NCI-H2107 treated with DMSO at 0.1 percent for 48 hours (cell line): ENCODE data around the gene PLXDC1.

Experiments used
- DNase-seq: peaks from one replicate; lab custom pipeline; 2025; ENCODE audit not compliant: unreplicated experiment; lab: John Stamatoyannopoulos, UW

PLXDC1 gene

DNA sequence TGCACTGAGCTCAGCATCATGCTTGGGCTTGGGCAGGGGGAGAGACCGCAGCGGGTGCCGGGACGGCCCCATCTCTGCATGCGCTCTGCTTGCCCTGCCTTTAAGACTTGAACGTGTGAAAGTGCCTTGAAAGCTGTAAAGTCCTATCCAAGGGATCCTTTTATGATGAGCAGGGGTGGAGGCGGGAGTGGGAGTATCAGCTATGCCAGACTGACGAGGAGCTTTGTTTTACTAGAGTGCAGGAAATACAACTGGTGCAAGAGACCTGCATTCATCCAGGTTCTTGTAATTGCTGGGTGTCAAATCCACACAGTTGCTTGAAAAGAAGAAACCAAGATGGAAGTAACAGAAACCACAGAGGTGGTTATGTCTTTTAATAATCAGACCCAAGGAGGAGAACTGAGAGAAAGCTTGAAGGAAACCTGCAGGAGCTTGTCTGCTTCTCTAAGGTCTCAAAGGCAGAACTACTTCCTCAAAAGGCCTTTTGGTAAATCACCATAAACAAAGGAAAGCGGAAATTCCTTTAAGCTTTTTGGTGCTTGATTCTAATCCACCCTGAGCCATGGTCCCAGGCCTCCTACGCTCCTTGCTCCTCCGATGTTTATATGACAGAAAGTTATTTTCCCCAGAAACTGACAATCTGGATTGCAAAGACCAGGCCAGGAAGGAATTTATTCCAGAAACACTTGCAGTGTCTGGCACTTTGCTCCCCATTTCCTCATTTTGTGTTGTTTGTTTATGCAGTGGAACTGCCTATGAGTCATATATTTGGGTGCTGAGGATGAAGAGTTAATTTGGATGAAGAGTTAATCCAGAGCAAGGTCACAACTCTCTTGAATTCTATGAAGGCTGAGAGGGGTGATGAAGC lies 132.9 kb downstream of the PLXDC1 start:
- DNase-seq = no peak

DNA sequence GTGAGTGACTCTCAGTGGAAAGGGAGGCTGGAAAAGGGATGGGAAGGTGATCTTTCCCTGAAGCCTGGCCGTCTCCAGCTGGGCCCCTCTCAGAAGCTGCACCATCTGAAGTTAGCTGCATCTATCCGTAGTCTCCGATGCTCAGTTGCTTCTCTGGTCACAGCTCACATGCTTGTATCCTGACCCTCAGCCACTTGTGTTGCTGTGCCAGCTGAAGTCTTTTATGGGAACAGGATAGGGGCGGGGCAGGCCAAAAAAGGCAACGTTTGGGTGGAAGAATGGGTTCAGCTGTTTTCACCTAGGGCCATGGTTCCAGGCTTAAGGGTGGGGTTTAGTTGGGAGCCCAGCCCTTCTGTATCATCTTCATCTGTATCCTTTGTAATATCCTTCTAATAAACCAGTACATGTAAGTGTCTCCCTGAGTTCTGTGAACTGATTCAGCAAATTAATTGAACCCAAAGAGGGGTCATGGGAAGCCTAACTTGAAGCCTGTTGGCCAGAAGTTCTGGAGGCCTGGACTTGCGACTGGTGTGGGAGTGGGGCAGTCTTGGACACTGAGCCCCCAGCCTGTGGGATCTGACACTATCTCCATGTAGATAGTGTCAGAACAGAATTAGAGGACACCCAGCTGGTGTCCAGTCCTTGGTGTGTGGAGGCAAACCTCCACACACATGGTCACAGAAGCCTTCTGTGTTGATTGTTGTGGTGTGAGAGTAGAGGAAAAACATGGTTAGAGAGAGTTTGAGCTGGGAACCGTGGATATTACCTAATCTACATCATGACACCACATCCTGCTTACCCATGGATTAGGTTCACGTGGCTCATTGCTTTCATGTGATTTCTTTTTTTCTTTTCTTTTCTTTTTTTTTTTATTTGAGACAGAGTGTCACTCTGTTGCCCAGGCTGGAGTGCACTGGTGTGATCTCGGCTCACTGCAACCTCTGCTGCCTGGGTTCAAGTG lies 135.0 kb downstream of the PLXDC1 start:
- DNase-seq = no peak

DNA sequence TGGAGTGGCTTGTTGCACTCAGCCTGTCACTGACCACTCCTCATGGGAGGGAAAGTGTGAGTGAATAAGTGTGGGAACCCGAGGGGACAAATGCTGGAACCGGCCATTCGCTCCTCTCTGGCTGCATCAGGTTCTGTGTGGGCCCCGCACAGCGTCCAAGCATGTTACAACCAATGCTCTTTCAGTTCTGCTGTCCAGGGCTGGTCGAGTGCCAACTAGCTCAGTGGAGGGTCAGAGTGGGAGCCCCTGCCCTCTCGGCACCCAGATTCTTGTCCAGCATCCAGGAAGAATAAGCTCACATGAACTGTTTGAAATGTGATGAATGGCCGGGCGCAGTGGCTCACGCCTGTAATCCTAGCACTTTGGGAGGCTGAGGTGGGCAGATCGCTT lies 135.9 kb downstream of the PLXDC1 start:
- DNase-seq = no peak

DNA sequence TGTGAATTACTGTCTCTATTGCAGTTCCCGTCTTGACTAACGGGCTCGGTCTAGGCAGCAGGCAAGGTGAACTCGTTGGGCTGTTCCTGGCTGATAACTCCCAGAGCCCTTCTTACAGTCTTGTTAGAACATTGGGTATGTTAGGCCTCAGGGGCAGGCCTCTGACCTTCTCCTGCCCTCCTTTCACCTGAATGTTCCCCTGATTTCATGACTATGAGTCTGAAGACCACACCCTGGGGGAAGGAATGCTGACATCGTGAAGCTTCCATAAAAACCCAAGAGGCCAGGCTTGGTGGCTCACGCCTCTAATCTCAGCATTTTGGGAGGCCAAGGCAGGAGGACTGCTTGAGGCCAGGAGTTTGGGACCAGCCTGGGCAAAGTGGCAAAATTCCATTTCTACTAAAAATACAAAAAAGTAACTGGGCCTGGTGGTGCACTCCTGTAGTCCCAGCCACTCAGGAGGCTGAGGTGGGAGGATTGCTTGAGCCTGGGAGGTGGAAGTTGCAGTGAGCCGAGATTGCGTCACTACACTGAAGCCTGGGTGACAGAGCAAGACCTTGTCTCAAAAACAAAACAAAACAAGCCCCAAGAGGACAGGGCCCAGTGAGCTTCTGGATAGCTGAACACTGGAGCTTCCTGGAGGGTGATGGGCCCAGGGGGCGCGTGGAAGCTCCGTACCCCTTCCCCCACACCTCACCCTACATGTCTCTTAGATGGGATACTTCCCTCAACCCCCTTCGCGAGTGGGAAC lies 136.5 kb downstream of the PLXDC1 start:
- no peak for DNase-seq

DNA sequence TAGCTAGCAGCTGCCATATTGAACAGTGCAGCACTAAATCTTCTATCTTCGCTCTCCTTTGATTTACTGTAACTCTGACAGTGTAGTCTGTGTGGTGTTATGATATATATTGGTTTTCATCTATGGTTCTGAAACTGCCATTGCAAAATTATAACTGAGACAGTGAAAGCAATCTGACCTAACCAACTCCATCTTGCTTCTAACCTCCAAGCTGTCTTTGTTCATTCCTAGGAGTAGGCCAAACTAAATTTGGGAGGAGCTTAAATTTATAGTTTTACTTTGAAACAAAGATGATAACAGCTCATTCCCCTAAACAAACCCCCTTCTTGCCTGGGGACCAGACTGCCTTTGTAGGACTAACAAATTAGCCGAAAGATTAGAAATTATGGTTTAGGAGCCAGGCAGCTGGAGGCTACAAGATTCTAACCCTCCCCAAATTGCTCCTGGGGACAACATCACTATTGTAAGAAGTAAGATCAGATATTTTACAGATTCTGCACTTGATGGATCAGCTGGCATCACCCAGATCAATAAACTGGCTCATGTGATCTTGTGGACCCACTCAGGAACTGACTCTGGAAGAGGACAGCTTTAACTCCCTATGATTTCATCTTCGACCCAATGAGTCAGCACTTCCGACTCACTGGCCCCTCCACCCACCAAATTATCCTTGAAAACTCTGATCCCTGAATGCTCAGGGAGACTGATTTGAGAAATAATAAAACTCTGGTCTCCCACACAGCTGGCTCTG lies 137.2 kb downstream of the PLXDC1 start:
- DNase-seq = no peak
